Sigmoid colon (tissue), 4 donors: Measurements from ENCODE around the gene PTPN7.

Experiments used
- CTCF ChIP-seq, 4 experiments: fragments of 450-650 bp in 3 of 4; fragments of 200-600 bp in 1 of 4; IDR thresholded peaks; one replicate each; pipeline ENCODE4 v1.5.1; 2016 to 2019; ENCODE audit warnings: antibody characterized with exemption in 4 of 4, mild to moderate bottlenecking in 3 of 4, moderate library complexity in 2 of 4
- POLR2A ChIP-seq, 2 donors: fragments of 450-650 bp; IDR thresholded peaks; one replicate each; pipeline ENCODE4 v1.6.1; 2016; ENCODE audit warnings: antibody characterized with exemption in 2 of 2, mild to moderate bottlenecking in 2 of 2, moderate library complexity in 2 of 2
- POLR2AphosphoS5 ChIP-seq, 4 donors: sonication (generic); formaldehyde crosslinking; IDR thresholded peaks; one replicate each; pipeline ENCODE4 v1.6.1; 2017; ENCODE audit warnings: antibody characterized with exemption in 4 of 4

DNA sequence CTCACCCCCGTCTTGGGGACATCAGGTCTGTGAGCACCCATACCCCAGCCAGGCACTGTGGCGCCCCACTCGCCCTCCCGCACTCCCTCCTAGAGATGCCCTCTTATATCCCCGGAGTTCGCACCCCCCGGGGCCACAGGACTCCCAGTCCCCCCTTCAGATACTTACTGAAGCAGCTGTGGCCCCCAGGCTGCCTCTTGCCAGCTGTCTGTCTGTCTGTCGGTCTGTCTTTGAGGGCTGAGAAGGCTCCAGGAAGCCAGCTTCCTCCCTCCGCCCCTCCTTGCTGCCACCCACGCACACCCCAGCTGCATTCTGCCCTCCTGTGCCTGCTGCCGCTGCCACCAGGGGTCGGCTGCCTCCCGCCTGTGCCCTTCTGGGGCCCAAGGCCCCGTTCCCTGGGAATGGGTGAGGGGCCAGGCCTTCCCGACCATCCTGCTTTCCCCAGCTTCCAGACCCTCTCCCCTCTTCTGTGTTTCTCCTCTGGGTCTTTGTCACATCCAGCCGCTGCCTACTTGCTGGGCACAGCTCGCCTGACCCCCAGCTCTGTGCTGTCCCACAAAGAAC, at the start of gene PTPN7:
- TF ChIP-seq CTCF (IDR thresholded peaks at IDR 0.05) (no peak), POLR2AphosphoS5 (IDR thresholded peaks at IDR 0.05) (no peak), POLR2A (IDR thresholded peaks at IDR 0.05) (no peak)
